IPS-18c (cell line): ENCODE measurements around the gene TANGO6.

ENCODE experiments used
- H3K4me3 ChIP-seq: 2 replicates; pipeline ENCODE4 v1.7.0; 2013; ENCODE audit warnings: low read depth, mild to moderate bottlenecking, low read length, moderate library complexity; ENCODE audit not compliant: insufficient read depth
- H3K9me3 ChIP-seq: one replicate; pipeline ENCODE4 v1.6.1; 2013; ENCODE audit warnings: mild to moderate bottlenecking, low read length, moderate library complexity; ENCODE audit not compliant: control insufficient read depth, insufficient read depth

The TANGO6 gene

DNA sequence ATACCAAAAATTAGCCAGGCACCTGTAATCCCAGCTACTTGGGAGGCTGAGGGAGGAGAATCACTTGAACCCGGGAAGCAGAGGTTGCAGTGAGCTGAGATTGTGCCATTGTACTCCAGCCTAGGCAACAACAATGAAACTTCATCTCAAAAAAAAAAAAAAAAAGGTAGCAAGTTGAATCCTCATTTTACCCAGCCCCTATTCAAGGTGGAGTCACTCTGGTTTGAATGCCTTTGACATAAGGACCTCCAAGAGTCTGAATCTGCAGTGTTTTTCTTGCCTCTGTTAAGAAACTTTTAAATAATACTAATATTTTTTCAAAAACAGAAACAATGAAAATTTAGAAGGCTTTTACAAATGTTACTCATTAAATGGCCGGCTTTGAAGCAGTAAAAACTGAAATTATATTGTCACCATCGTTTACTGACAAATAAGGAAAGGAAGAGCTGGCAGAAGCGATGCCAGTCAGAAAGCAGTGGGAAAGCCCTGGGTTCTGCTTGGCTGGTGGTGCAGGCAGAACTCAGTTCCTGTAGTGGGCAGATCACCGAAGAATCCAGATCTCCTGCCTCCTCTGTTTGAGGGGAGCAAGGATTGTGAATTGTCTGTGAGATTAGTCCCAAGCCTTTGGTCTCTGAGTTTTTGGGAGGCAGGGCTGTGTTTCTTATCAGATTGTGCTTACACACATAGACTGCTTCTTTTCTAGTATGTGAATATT is 162.5 kb downstream of the TANGO6 start:
- Histone ChIP-seq H3K9me3 (no peaks in the 10 kb centered on the region), H3K4me3 (no peak overlapping the region)

DNA sequence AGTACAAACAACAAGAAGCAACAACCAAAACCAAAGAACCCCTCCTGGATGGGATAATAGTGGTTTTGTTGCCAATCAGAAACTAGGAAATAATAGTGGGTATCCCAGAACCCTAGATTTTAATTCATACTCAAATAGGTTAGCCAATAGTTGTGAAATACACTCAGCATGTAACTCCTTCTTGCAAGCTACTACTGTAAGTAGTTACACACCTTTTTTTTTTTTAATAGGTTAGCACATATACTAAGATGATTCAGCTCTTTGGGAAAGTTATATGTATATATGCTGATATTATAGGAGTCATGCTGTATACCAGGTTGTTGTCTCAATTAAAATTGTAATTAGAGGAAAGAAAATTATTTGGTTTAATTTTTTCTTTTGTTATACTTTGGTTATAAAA is 169.6 kb downstream of the TANGO6 start:
- H3K9me3 ChIP-seq = no peaks in the 10 kb centered on the region
- H3K4me3 ChIP-seq = no peak overlapping the region

DNA sequence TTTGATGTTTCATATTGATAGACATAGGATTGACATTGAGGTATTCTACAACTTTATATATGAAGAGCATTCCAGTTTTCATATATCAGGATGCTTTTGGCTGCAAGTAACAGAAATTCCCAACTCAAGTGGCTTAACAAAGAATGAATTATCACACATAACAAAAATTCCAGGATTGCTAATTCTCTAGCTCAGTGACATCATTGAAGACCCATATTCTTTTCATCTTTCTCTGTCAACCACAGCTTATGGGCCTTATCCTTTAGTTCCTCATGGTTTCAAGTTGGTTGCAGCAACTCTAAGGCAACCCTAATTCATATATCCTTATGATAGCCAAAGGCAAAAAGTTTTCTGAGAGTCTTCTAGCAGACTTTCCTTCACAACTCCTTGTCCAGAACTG is 170.7 kb downstream of the TANGO6 start:
- no peak overlapping the region for H3K4me3 ChIP-seq

DNA sequence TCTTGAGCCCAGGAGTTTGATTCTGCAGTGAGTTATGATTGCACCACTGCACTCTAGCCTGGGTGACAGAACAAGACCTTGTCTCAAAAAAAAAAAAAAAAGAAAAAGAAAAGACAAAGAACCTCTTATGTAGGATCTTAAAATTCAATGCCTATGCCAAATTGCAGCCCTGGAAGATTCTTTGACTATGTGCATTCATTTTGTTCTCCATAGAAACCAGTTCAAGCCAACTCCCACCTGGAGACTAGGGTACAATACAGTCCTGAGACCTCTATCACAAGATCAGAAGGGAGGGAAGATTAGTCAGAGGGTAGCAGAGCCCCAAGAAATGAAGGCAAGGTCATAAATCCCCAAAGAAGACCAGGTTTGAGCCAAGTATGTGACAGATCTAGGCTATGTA is 171.5 kb downstream of the TANGO6 start:
- H3K9me3 ChIP-seq = no peaks in the 10 kb centered on the region
- H3K4me3 ChIP-seq = no peak overlapping the region

More for the DNA sequence above, 170.7 kb downstream of the TANGO6 start:
- no peaks in the 10 kb centered on the region for H3K9me3 ChIP-seq

DNA sequence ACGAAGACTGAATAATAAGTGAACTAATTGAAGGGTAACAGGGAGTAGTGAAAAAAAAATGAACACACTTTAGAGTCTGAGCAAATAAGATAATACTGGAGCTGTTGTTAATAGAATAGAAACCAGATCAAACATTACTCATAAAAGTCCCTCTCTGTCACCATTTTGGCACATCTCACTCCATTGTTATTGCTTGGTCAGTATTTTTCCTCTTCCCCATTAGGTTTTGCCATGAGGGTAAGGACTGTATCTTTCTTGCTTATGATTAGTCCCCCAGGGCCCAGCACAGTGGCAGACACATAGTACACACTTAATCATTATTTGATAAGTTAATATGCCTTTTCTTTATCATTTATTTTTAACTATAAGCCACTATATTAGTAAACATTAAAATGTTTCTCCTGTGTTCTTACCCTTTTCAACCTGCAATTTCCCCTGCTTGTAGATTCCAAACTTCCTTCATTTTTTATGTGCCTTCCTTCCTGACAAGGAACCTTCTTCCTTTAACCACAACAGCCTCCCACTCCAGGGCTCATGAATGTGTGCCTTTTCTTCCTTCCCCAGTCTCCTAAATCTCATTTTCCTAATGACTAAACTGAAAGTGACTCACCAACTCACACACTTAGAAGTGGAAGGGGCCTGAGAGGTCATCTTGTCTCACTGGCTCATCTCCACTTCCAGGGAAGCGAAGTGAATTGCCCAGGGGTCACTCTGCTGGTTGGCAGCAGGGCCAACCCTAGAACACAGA is 173.9 kb downstream of the TANGO6 start:
- H3K9me3 ChIP-seq = no peaks in the 10 kb centered on the region
- H3K4me3 ChIP-seq = no peak overlapping the region

DNA sequence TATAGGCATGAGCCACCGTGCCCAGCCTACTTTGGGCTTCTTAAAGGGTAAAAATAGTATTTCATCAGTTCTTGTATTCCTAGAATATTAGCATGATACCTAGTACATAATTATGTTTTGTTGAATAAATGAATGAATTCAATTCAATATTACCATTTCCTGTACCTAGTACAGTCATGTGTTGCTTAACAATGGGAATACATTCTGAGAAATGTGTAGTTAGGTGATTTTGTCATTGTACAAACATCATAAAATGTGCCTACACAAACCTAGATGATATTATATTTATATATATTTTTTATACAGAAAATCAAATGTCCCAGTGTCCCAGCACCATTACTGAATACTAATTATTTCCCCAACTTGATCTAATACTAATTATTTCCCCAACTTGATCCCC is 176.5 kb downstream of the TANGO6 start:
- no peak overlapping the region for H3K4me3 ChIP-seq
- H3K9me3 ChIP-seq = no peaks in the 10 kb centered on the region

DNA sequence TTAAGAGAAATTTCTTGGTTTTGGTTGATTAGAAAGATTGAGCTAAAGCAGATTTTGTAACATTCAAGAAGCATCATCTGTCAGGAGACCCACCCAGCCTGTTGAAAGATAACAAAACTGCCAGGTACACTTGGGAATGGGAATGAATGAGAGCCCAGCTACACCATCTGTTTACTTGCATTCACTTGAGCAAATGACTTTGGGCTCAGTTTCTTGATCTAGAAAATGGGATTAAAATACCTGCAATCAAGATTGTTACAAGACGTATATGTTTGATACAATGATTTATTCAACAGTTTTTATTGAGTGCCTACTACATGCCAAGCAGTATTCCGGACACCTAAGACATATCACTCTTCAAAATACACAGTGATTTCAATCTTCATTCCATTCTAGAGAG is 185.8 kb downstream of the TANGO6 start:
- H3K9me3 ChIP-seq = peaks cover 2% of the 10 kb centered on the region
- H3K4me3 ChIP-seq = no peak overlapping the region

DNA sequence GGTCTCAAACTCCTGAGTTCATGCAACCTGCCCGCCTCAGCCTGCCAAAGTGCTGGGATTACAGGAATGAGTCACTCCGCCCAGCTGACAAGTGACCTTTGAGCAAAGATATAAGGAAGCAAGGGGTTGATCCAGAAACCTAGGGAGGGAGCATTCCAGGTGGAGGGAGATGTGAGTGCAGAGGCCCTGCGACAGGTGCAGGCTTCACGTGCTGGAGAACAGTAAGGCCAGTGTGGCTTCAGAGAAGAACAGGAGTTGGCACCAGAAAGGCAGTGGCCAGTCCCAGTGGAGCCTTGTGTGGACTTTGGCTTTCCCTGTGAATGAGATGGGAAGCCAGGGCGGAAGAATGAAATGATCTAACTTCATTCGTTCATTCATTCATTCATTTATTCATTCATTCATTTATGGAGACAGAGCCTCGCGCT is 188.6 kb downstream of the TANGO6 start:
- H3K4me3 ChIP-seq = no peak overlapping the region
- H3K9me3 ChIP-seq = peaks cover 2% of the 10 kb centered on the region

DNA sequence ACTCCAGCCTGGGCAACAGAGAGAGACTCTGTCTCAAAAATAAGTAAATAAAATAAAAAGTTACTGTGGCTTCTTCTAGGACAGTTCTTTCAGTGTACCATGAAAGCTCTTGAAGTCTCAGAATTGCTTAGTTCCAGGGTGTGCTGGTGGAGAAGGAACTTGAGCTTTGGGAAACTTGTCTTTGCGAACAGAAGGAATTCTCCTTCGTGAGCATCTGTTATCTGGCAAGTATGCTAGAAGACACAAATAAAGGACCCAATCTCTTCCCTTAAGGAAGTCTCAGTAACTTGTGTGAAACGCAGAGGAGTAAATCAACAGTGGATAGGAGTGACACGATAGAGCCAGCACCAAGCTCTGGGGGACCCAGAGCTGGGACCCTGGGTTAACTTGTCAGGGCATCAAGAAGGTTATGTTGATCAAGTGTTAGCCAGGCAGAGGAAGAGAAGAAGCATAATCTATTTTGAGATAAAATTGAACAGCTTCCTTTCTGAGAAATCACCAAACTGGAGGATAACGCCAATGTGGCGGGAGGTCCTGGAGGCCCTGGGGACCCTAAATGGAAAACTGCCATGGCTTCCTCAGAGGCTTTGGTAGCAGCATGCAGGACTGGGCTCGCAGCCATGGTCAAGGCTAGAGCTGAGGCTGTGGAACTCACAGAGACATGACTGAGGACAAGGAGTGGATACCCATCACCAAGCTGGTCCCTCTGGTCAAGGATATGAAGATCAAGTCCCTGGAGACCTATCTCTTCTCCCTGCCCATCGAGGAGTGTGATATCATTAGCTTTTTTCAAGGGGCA is 190.0 kb downstream of the TANGO6 start:
- Histone ChIP-seq H3K9me3 (peaks cover 2% of the 10 kb centered on the region), H3K4me3 (no peak overlapping the region)

DNA sequence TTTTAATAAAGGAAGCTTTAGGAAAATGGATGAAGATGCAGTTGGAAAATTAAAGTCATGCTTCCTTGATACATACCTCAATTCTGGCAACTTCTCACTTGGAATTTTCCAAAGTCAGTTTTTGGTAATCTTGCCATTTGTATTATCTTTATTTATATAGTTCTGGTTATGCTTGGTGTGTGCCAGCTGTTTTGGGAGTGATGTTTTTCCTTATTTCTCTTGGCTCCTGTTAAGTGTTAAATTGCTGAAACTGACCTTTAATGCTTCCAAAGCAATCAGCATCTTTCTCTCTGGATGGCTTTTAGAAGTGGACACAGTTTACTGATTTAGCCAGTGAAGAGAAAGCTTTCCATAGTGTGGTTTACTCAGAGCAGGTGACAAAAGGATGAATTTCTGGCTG is 192.0 kb downstream of the TANGO6 start:
- no peak overlapping the region for H3K4me3 ChIP-seq
- H3K9me3 ChIP-seq = no peaks in the 10 kb centered on the region

DNA sequence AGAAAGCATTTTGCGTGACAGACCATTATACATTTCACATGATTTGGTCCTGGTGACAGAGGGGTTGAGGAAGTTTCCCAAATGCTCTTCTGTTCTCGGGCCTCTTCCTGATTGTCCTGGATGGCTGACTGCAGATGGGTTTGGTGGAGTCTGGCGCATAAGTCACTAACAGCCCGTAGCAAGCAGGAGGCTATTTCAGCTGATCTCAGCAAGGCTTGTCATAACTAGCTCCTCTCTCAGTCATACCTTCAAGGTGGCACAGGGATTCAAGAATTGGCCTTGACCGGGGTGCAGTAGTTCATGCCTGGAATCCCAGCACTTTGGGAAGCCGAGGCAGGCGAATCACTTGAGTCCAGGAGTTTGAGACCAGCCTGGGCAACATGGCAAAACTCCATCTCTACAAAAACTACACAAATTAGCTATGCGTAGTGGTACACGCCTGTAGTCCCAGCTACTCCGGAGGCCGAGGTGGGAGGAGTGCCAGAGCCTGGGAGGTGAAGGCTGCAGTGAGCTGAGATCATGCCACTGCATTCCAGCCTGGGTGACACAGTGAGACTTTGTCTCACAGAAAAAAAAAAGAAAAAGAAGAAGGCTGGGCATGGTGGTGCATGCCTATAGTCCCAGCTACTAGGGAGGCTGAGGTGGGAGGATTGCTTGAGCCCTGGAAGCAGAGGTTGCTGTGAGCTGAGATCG is 193.2 kb downstream of the TANGO6 start:
- Histone ChIP-seq H3K9me3 (no peaks in the 10 kb centered on the region), H3K4me3 (no peak overlapping the region)

DNA sequence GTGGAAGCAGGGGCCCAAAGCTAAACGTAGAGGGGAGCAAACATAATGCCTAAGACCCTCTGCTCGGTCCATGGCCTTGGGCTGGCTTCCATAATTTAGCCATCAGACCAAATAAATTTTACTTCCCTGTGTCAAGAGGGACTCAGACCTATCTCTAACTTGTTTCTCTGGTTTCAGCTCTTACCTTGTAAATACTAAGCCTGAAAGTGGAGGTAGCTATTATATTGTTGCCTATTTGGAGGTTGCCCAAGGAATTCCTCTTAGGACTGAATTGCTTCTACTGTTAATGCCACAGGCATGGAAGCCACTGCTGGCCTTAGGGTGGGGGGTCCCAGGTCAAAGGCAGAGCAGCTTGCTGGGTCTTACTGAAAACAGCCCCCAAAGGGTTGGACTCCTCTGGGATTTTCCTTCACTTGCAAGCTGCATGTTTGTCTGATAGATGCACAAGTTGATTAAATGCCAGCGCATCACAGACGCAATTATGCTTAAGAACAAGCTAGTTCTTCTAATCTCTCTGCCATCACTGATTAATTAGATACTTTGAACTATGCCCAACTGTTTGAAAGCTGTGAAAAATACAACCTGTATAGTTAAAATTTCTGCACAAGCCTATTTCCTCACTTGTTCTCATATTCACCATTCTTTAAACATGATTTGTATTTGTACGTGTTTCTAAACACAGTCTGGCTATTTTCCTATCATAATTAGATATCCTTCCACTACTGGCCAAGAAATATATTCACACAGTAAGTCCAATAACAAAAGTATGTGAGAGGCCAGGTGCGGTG is 194.2 kb downstream of the TANGO6 start:
- Histone ChIP-seq H3K4me3 (no peak overlapping the region), H3K9me3 (no peaks in the 10 kb centered on the region)

DNA sequence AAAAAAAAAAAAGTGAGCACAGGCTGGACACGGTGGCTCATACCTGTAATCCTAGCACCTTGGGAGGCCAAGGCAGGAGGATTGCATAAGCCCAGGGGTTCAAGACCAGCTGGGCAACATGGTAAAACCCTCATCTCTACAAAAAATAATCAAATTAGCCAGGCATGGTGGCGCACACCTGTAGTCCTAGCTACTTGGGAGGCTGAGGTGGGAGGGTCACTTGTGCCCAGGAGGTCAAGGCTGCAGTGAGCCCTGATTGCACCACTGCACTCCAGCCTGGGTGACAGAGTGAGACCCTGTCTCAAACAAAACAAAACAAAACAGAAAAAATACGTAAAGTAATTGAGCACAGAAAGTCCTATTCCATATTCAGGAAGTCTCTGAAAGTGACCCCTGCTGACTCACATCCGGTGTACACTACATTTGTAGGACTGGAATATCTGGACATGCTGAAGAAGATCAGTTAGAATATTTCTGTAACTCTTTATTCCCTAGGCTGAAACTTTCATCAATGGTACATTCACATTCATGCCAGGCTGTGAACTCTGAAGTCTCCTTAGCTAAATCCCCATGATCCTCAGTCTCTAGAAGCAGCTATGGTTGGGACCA is 196.1 kb downstream of the TANGO6 start:
- no peak overlapping the region for H3K4me3 ChIP-seq

DNA sequence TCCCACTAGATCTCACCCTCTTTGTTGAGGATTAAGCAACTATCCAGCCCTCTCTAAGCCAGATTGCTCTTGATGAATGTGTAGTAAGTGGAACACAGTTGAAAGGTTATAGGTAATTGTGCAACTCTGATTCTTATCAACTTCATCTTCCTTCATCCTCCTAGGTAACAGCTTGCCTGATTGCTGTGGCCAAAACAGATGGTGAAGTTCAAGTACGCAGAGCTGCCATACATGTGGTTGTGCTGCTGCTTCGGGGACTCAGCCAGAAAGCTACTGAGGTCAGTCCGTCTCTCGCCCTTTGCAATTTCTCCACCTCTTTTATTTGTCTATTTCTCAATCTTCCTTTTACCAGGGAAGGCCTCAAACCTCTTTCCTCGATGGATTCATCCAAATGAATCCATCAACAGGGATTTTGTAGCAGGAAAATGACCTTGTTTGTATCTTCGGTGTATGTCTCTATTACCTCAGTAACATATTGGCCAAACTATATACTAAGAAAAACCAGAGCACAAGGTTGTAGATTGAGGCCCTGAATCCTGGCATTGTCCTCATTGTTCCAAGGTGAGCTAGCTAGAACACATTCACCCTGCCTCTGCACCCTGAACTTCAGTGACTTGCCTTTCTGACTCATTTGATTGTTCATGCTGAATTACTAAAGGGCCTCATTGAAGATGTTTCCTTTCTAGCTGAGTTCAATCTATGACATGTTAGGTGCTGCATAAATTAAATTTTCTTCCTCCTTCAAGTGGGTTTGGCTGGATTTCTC is 197.0 kb downstream of the TANGO6 start:
- Histone ChIP-seq H3K9me3 (no peaks in the 10 kb centered on the region), H3K4me3 (no peak overlapping the region)

More for the DNA sequence above, 196.1 kb downstream of the TANGO6 start:
- H3K9me3 ChIP-seq = no peaks in the 10 kb centered on the region

DNA sequence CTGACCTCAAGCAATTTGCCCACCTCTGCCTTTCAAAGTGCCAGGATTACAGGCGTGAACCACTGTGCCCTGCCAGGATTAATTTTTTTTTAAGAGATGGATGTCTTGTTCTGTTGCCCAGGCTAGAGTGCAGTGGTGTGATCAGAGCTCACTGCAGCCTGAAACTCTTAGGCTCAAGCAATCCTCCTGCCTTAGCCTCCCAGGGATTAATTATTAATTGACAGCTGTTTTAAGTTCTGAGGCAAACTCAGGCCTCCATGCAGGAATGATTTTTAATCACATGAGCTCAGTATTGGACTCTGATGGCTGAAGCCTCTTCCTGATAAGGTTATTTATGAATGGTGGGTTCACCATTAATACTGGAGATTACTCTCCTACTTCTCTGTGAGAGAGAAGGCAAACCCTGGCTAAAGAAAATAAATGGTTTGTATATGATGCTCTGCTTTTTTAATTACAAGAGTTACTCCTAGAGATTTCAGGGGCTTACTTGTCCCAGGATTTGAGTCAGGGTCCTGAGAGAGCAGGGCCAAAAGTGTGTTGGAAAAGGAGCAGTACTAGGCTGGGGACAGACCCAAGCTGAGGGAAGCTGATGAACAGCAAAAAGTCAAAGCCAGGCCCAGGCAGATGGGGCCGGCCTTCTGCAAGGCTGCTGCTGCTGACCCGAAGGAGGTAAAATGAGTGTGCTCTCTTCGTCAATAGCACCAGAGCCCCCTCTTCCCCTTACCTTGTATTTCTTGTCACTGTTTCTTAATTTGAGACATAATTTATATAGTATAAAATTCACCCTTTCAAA is 205.2 kb downstream of the TANGO6 start:
- H3K9me3 ChIP-seq = no peaks in the 10 kb centered on the region

More for the DNA sequence above, 205.2 kb downstream of the TANGO6 start:
- no peak overlapping the region for H3K4me3 ChIP-seq
